Measurements from ENCODE around the gene TCF3.
"Not testable (repeated sequence)": the region's sequence is repeated elsewhere in the genome, so short reads cannot be mapped to it uniquely, and the experiment has no call there.

TCF3 gene

GRCh38 chr19:1678073-1678472 is 25.7 kb upstream of the TCF3 start:
- TF ChIP-seq ZNF274 (IDR thresholded peaks at IDR 0.05; ENCODE audit: low read depth, low read length): no peak
- H3K4me3 ChIP-seq (ENCODE audit: low read length): no peak overlapping the region

- H3K4me3 ChIP-seq (ENCODE audit: low read length): no peak overlapping the region
- TF ChIP-seq ZNF274 (IDR thresholded peaks at IDR 0.05; ENCODE audit: low read depth, low read length): no peak
Observed at GRCh38 chr19:1676351-1677266, 24.2 kb upstream of the TCF3 start.

GRCh38 chr19:1675633-1676350 is 23.4 kb upstream of the TCF3 start:
- no peak for TF ChIP-seq ZNF274 (IDR thresholded peaks at IDR 0.05; ENCODE audit: low read depth, low read length)
- no peak overlapping the region for H3K4me3 ChIP-seq (ENCODE audit: low read length)

GRCh38 chr19:1674293-1674679 is 21.9 kb upstream of the TCF3 start:
- TF ChIP-seq ZNF274 (IDR thresholded peaks at IDR 0.05; ENCODE audit: low read depth, low read length): no peak
- no peak overlapping the region for H3K4me3 ChIP-seq (ENCODE audit: low read length)

- TF ChIP-seq ZNF274 (IDR thresholded peaks at IDR 0.05; ENCODE audit: low read depth, low read length): no peak
- no peak overlapping the region for H3K4me3 ChIP-seq (ENCODE audit: low read length)
Observed at GRCh38 chr19:1673645-1674292, 21.4 kb upstream of the TCF3 start.

- TF ChIP-seq ZNF274 (IDR thresholded peaks at IDR 0.05; ENCODE audit: low read depth, low read length): no peak
- no peak overlapping the region for H3K4me3 ChIP-seq (ENCODE audit: low read length)
Observed at GRCh38 chr19:1672769-1673644, 20.6 kb upstream of the TCF3 start.

- TF ChIP-seq ZNF274 (IDR thresholded peaks at IDR 0.05; ENCODE audit: low read depth, low read length): no peak
- H3K4me3 ChIP-seq (ENCODE audit: low read length): no peak overlapping the region; the same call in 1 of the 2 replicates
Observed at GRCh38 chr19:1672038-1672768, 19.8 kb upstream of the TCF3 start.

- H3K4me3 ChIP-seq (ENCODE audit: low read length): no peak overlapping the region
- TF ChIP-seq ZNF274 (IDR thresholded peaks at IDR 0.05; ENCODE audit: low read depth, low read length): no peak
Observed at GRCh38 chr19:1671716-1672037, 19.3 kb upstream of the TCF3 start.

GRCh38 chr19:1670747-1671146 is 18.3 kb upstream of the TCF3 start:
- not testable (repeated sequence) for H3K4me3 ChIP-seq (ENCODE audit: low read length)

- TF ChIP-seq ZNF274 (IDR thresholded peaks at IDR 0.05; ENCODE audit: low read depth, low read length): no peak
- H3K4me3 ChIP-seq (ENCODE audit: low read length): peak overlapping the region; percentile 23; the same call in 1 of the 2 replicates
Observed at GRCh38 chr19:1668486-1669270, 16.3 kb upstream of the TCF3 start.

- peak overlapping the region; percentile 23; the same call in 1 of the 2 replicates for H3K4me3 ChIP-seq (ENCODE audit: low read length)
- no peak for TF ChIP-seq ZNF274 (IDR thresholded peaks at IDR 0.05; ENCODE audit: low read depth, low read length)
Observed at GRCh38 chr19:1668048-1668485, 15.7 kb upstream of the TCF3 start.

GRCh38 chr19:1665565-1666047 is 13.2 kb upstream of the TCF3 start:
- H3K4me3 ChIP-seq (ENCODE audit: low read length): no peak overlapping the region
- TF ChIP-seq ZNF274 (IDR thresholded peaks at IDR 0.05; ENCODE audit: low read depth, low read length): no peak
